Measurements from ENCODE around the gene COL19A1.
"Not testable (repeated sequence)": the region's sequence is repeated elsewhere in the genome, so short reads cannot be mapped to it uniquely, and the experiment has no call there.

DNA sequence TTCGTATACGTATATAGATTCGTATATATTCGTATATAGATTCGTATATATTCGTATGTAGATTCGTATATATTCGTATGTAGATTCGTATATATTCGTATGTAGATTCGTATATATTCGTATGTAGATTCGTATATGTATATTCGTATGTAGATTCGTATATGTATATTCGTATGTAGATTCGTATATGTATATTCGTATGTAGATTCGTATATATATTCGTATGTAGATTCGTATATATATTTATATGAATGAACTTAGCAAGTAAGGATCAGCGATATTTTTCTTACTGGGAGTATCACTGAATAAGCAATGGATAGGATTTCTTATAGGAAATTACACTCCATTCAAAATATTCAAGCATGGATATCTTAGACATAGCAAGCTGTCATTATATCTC is 55.3 kb downstream of the COL19A1 start:
- not testable (repeated sequence) for TF ChIP-seq YY1 (IDR thresholded peaks at IDR 0.05; ENCODE audit: insufficient read depth, insufficient read length); ZNF274 (IDR thresholded peaks at IDR 0.05; ENCODE audit: low read depth, low read length); SUZ12 (IDR thresholded peaks at IDR 0.05; ENCODE audit: extremely low read depth, insufficient read depth, insufficient read length)

Measured in NT2/D1 (cell line).